ENCODE data around the gene CYB561A3. TPM values are rescaled to one million over a fixed set of nuclear protein-coding genes. Genes with fewer than 3 reads are reported as not detected.

CYB561A3 gene, protein sequence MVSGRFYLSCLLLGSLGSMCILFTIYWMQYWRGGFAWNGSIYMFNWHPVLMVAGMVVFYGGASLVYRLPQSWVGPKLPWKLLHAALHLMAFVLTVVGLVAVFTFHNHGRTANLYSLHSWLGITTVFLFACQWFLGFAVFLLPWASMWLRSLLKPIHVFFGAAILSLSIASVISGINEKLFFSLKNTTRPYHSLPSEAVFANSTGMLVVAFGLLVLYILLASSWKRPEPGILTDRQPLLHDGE
- 32.2 and 77.0 TPM in 2 replicates for total RNA-seq

DNA sequence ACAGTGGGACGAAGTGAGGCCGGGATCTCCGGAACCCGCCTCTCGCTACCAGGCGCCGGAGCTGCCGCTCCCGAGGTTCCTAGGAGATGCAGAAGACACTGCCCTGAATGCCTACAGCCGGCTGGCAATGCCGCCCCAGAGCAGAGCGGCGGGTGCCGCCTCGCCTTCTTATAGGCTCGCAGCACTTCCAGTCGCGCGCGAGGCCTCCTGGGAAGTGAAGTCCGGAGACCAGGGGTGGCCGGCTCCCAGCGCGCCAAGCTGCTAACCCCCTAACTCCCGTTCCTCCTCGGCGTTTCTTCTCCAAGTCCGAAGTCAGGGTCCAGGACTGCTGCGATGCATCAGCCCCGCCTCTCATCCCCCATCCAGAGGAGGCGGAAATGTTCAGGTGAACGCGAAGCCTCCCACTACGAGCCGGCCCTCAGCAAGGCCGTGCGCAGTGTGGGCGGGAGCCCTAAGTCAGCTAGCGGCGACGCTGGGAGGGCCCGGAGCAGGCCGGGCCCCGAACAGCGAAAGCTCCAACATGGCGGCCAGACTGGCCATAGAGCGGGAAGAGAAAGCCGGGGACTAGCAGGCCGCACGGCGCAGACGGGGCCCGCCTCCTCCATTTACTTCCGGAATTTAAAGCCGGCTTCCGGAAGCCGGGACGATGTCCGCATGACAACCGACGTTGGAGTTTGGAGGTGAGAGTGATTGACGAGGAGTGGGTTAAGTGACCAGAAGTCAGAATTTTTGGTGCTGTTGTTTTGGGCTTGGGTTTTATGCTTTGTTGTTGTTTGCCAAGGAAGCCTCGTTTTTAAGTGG, at the start of gene CYB561A3, which contains the start of gene TMEM138:
Gene CYB561A3, minus strand, starts transcription at position 142 of the 801 bp plus-strand sequence. CDS start 5,169 bp downstream, outside the sequence.
Gene TMEM138, plus strand, starts transcription at position 634 of the 801 bp plus-strand sequence. CDS start 2,017 bp downstream, outside the sequence.

DNA sequence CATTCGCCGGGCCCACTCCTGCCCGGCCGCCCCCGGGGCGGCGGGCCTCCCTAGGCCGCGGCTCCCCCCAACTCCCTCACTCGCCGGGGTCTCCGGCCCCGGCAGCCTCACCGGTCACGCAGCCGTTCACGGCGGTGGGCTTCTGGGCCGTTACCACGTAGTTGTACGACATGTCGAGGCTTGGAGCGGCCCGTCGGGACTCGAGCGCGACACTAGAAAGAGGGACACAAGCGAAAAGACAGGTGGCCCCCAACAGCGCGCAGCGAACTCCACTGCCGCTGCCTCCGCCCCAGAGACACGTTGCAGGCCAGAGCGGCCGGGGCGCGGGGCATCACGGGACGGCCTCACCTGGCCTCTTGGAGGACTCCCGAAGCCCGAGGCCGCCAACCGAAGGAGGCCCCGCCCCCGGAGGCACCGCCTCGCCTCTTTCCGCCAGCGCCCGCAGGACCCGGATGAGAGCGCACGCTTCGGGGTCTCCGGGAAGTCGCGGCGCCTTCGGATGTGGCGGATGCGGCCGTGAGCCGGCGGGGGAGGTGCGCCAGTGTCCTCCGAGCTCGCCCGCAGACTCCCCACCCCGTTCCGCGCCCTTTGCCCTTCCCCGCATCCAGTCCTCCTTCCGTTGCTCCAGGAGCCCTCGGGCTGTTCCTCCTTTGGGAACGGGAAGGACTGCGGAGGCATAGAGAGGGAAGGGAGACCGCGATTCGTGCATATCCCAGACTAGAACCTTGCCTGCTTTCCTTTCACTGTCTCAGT, 28.7 kb downstream of the CYB561A3 start, which contains the start of the genes DDB1 and TKFC:
Gene DDB1, minus strand, starts transcription at position 309 of the 753 bp plus-strand sequence. Its CDS starts 137 bp downstream, at position 172.
Gene TKFC, plus strand, starts transcription at position 432 of the 753 bp plus-strand sequence. CDS start 1,501 bp downstream, outside the sequence.

Other genes with a start within 250 kb of the CYB561A3 start
- 5.3 and 11.0 TPM in 2 replicates for gene VPS37C, start 200.5 kb downstream of the CYB561A3 start, total RNA-seq
- not detected in 2 replicates for gene PGA3, start 158.4 kb downstream of the CYB561A3 start, total RNA-seq
- not detected in 2 replicates for gene PGA4, start 139.5 kb downstream of the CYB561A3 start, total RNA-seq
- gene PGA5, start 120.7 kb downstream of the CYB561A3 start, total RNA-seq, result not detected in 2 replicates
- gene VWCE, start 66.6 kb downstream of the CYB561A3 start, total RNA-seq, result 5.0 and 13.3 TPM in 2 replicates
- 248 and 297 TPM in 2 replicates for gene DDB1, start 28.8 kb downstream of the CYB561A3 start, total RNA-seq
- gene TKFC, start 28.7 kb downstream of the CYB561A3 start, total RNA-seq, result 13.9 and 27.8 TPM in 2 replicates
- gene TMEM138, start 492 bp upstream of the CYB561A3 start, total RNA-seq, result 5.5 and 16.6 TPM in 2 replicates
- gene TMEM216, start 30.7 kb upstream of the CYB561A3 start, total RNA-seq, result 7.6 and 10.7 TPM in 2 replicates
- 7.6 and 22.0 TPM in 2 replicates for gene CPSF7, start 68.1 kb upstream of the CYB561A3 start, total RNA-seq
- gene SDHAF2, start 68.2 kb upstream of the CYB561A3 start, total RNA-seq, result 36.8 and 41.8 TPM in 2 replicates
- gene LRRC10B, start 146.9 kb upstream of the CYB561A3 start, total RNA-seq, result not detected in 2 replicates
- gene SYT7, start 219.2 kb upstream of the CYB561A3 start, total RNA-seq, result 0.94 and 0.97 TPM in 2 replicates

Measured in bladder microvascular endothelial cell (primary cell).